T-helper 2 cell treated with Interferon-gamma antibody and Interleukin-4, amounts not matched to agents 5 μg/mL and 100 μg/mL, for 36 hours (primary cell): ENCODE data around the gene CADM3.

ENCODE experiments used
- DNase-seq: peaks from one replicate; pipeline ENCODE4 v3.0.0; 2021; ENCODE audit warnings: low spot score
- H3K27ac Mint-ChIP-seq: one replicate; pipeline ENCODE4 v1.8.0; 2021; ENCODE audit warnings: mild to moderate bottlenecking, mixed read lengths
- H3K27me3 Mint-ChIP-seq: one replicate; pipeline ENCODE4 v1.8.0; 2021; ENCODE audit warnings: low read depth, mixed read lengths
- H3K36me3 Mint-ChIP-seq: one replicate; pipeline ENCODE4 v1.8.0; 2021; ENCODE audit warnings: low read depth, mixed read lengths
- H3K4me1 Mint-ChIP-seq: one replicate; pipeline ENCODE4 v1.8.0; 2021; ENCODE audit warnings: low read depth, mixed read lengths
- H3K4me3 Mint-ChIP-seq: one replicate; pipeline ENCODE4 v1.8.0; 2022; ENCODE audit warnings: mild to moderate bottlenecking, moderate library complexity, mixed read lengths
- H3K9me3 Mint-ChIP-seq: one replicate; pipeline ENCODE4 v1.8.0; 2021; ENCODE audit warnings: mixed read lengths

Gene CADM3

DNA sequence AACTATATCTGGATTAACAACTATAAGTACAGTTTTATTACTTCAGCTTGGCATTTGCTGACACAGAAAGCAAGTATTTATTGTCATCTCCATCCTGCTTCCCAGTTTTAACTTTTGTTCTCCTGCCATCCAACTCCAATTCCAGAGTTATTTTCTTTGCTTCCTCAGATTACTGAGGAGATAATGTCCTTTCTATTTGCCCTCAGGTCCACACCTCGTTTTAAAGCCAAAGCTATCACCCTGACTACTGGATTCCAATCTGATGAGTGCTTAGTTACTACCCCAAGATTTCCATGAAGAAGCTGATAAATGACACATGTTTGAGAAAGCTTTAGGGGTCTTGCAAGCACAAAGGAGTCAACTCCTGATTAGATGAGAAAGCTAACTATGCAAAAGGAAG, 58.5 kb downstream of the CADM3 start:
- Mint-ChIP-seq H3K27ac (no peak overlapping the region), H3K4me3 (no peak overlapping the region), H3K9me3 (no peaks in the 10 kb centered on the region), H3K4me1 (no peaks in the 10 kb centered on the region), H3K27me3 (peaks cover 2% of the 10 kb centered on the region), H3K36me3 (no peaks in the 10 kb centered on the region)
- no peak for DNase-seq

DNA sequence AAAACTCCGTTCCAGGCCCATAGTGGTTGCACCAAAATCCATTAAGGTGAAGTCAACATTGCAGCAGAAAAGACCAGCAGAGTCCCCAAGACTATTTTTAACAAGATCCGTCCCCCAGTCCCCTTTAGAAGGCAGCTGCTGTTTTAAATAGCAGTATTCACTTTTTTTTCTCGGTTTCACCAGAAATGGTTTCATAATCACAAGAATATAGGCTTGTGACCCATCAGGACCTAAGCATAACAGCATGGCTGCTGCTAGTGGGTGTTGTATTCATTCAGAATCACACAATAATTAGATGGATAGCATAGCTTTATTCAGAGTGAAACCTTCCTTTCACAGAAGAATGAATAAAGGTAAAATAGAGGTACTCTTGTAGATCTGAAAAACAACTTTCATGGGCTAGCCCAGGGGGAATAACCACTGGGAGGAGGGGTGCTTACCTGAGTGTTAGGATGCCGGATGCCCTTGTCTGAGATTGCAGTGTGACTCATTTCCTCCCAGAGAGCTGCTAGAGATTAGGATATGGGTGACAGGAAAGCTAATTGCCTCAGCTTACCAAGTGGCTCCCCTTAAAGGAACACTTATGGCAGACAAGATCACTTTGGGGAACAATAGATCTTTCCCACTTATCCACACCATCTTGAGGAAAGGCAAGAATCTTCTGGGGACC, 68.3 kb downstream of the CADM3 start:
- H3K27me3 Mint-ChIP-seq: peaks cover 2% of the 10 kb centered on the region
- no peak for DNase-seq
- no peak overlapping the region for H3K27ac Mint-ChIP-seq
- H3K9me3 Mint-ChIP-seq: no peaks in the 10 kb centered on the region
- H3K4me3 Mint-ChIP-seq: no peak overlapping the region
- H3K4me1 Mint-ChIP-seq: no peaks in the 10 kb centered on the region
- H3K36me3 Mint-ChIP-seq: no peaks in the 10 kb centered on the region

DNA sequence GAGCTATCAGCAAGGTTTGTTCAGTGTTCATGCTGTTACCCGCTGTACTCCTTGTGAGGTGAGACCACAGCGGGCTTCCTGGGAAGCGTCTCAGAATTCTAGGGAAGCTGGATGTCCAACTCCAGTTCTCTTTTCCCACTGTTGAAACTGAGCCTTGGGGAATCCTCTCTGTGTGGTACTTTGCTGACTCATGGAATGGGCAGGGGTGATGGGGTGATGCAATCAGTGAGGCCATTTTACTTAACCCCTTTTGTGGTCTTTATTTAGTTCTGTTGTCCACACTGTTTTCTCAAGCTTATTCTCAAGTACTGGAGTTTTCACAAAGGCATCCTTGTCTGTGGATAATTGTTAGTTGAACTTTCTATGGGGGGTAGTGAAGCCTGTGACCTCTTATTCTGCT, 75.9 kb downstream of the CADM3 start:
- no peak for DNase-seq
- no peak overlapping the region for H3K4me3 Mint-ChIP-seq
- H3K27ac Mint-ChIP-seq: no peak overlapping the region
- no peaks in the 10 kb centered on the region for H3K36me3 Mint-ChIP-seq
- H3K27me3 Mint-ChIP-seq: no peaks in the 10 kb centered on the region
- H3K4me1 Mint-ChIP-seq: no peaks in the 10 kb centered on the region
- H3K9me3 Mint-ChIP-seq: no peaks in the 10 kb centered on the region

DNA sequence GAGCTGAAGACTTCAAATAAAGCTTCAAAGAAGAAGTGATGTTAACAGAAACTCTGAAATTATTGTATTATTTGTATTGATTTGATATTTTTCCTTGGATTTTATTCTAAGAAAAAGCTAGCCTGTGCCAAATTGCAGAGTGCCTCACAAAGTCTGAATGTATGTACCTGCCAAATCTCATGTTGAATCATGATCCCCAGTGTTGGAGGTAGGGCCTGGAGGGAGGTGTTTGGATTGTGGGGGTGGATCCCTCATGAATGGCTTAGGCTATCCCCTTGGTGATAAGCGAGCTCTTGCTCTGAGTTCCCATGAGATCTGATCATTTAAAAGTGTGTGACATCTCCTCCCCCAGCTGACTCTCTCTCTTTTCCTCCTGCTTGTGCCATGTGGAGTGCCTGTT, 76.9 kb downstream of the CADM3 start:
- Mint-ChIP-seq H3K4me1 (no peaks in the 10 kb centered on the region), H3K27ac (no peak overlapping the region), H3K9me3 (no peaks in the 10 kb centered on the region), H3K36me3 (no peaks in the 10 kb centered on the region), H3K4me3 (no peak overlapping the region), H3K27me3 (peaks cover under 1% of the 10 kb centered on the region)
- no peak for DNase-seq

DNA sequence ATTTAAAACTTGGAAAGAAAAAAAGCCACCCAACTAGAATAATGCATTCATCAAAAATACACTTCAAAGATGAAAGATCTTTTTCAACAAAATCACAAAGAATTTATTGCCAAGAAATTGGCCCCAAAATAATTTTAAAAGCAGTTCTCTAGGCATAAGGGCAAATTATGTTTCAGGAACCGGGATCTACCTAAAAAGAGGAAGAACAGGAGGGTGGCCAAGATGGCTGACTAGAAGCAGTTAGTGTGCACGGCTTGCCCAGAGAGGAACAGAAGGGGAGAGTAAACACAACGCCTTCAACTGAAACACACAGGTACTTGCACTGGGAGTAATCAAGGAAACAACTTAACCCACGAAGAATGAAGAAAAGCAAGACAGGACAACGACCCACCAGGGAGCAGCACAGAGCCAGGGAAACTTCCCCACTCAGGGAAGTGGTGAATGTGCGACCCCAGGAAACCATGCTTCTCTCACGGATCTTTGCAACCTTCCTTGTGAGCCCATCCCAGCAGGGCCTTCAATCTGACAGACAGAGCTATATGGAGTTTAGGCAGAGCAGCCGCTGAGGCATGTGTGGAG, 79.3 kb downstream of the CADM3 start:
- Mint-ChIP-seq H3K4me3 (no peak overlapping the region), H3K27me3 (peaks cover 4% of the 10 kb centered on the region), H3K27ac (no peak overlapping the region), H3K4me1 (no peaks in the 10 kb centered on the region), H3K36me3 (no peaks in the 10 kb centered on the region), H3K9me3 (no peaks in the 10 kb centered on the region)
- DNase-seq: no peak
